Activated CD4-positive, CD25-positive, alpha-beta regulatory T cell treated with anti-CD3 and anti-CD28 coated beads, Interleukin-2, amount 50 U/mL, for 24 hours (primary cell): ENCODE measurements around the gene AKAIN1.

Experiments
- ATAC-seq, 2 donors: fragments of 150-1000 bp; cut with Tn5 transposase; one replicate each; pipeline ENCODE4 v1.10.0; 2021; ENCODE audit warnings: mild to moderate bottlenecking in 1 of 2, moderate library complexity in 1 of 2

AKAIN1 gene, protein sequence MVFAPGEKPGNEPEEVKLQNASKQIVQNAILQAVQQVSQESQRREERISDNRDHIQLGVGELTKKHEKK

GRCh38 chr18:5197032-5197434, at the start of gene AKAIN1:
TSS of gene AKAIN1 (minus strand) at chr18:5197257. CDS start at chr18:5197053, 204 bp downstream.
- ATAC-seq = peak in 1 of 2 donors; percentile 38

DNA sequence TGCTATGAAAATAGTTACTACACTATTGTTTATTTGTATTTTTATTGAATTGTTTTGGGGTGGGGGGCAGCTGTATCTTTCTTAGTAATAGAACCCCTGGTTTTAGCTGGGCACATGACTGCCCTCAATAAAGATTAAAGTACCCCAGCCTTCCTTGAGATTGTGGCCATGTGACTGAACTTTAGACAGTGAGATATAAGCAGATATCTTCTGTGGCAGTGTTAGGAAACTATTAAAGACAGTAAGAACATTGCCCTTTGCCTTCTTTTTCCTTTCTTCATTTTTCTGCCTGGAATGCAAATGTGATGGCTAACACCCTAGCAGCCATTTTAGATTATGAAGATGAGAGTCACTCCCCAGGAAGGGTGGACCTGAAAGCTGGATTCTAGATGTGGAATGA, 47.9 kb upstream of the AKAIN1 start:
- no peak for ATAC-seq

- no peak for ATAC-seq
These were observed 42.4 kb upstream of the AKAIN1 start for GRCh38 chr18:5239447-5239846.

- peak; percentile 52 for ATAC-seq
These were observed 41.4 kb upstream of the AKAIN1 start for GRCh38 chr18:5238371-5238976.

- ATAC-seq = peak; percentile 88 to 93
These were observed 40.8 kb upstream of the AKAIN1 start for GRCh38 chr18:5237723-5238370.

- ATAC-seq = peak; percentile 15 to 28
These were observed 40.1 kb upstream of the AKAIN1 start for GRCh38 chr18:5237083-5237722.

GRCh38 chr18:5214583-5215351, 17.7 kb upstream of the AKAIN1 start:
- peak; percentile 55 to 71 for ATAC-seq

DNA sequence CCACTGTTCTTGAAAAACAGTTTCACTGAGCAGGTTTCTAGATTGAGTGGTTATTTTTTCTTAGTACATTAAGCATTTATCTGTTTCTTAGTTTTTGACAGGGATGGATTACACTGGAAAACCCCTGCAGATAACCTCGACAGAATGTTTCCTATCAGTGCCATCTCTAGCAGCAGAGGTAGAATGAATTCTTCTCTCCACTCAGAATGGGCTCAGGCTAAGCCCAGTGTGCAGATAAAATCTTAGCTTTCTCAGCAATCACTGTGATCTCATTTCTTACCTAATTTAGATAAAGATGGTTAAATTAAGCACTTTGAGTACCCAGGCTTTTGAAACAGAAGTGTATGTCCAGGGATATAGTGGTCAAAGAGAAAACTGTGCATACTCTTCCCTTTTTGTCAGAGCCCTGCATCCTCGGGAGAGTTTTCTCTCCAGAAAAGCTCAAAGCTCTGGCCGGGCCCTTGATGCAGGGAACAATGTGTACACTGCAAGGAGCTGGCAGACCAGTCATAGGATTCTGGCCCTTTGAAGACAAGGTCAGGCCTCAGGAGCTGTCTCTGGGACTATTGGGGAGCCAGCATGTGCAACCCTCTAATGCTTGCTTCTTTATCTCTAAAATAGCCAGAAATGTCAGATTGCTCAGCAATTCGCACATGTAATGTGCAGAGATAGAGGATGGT, 10.6 kb upstream of the AKAIN1 start:
- ATAC-seq = no peak

GRCh38 chr18:5198311-5198710, 1.3 kb upstream of the AKAIN1 start:
- ATAC-seq = no peak

GRCh38 chr18:5197461-5197860, 404 bp upstream of the AKAIN1 start:
- ATAC-seq = no peak

- ATAC-seq = no peak
These were observed 615 bp downstream of the AKAIN1 start for GRCh38 chr18:5196253-5197031.

- no peak for ATAC-seq
These were observed 1.4 kb downstream of the AKAIN1 start for GRCh38 chr18:5195656-5196055.

DNA sequence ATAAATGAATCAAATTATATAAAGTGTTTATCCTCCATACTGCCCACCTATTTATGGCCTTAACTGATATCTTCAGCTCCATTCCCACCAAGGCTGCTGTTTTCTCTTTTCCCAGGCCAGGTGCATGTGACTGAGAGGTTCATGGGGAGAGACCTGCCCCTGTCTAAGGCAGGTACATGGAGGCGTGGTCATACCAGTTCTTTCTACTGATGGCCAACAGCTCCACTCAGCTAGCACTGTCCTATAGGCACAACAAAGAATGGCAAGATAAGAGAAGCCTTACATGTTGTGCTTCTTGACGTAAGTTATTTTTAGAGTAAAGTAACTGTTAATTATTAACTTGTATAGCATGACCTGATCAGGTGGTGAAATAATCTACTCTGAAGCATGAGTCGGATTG, 16.8 kb downstream of the AKAIN1 start:
- ATAC-seq = no peak

DNA sequence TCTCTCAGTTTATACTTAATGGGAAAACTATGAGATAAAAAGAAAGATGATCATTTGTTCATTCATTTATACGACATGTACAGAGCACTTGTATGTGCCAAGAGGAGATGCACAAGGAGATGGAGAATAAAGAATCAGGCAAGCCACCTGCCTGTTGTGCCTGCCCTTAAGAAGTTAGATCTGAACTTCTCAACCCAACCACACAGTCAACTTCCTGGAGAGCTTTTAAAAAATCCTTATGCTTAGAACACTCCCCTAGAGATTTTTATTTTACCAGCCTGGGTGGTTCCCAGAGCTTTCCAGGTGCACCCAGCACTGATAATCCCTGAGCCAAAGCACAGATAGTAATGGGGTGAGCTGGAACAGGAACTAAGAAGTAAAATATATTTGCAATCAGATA, 18.5 kb downstream of the AKAIN1 start:
- no peak for ATAC-seq

GRCh38 chr18:5175378-5175777, 21.7 kb downstream of the AKAIN1 start:
- no peak for ATAC-seq

- ATAC-seq = no peak
These were observed 23.4 kb downstream of the AKAIN1 start for GRCh38 chr18:5173646-5174045.

GRCh38 chr18:5173236-5173635, 23.8 kb downstream of the AKAIN1 start:
- no peak for ATAC-seq

GRCh38 chr18:5167831-5168230, 29.2 kb downstream of the AKAIN1 start:
- no peak for ATAC-seq

DNA sequence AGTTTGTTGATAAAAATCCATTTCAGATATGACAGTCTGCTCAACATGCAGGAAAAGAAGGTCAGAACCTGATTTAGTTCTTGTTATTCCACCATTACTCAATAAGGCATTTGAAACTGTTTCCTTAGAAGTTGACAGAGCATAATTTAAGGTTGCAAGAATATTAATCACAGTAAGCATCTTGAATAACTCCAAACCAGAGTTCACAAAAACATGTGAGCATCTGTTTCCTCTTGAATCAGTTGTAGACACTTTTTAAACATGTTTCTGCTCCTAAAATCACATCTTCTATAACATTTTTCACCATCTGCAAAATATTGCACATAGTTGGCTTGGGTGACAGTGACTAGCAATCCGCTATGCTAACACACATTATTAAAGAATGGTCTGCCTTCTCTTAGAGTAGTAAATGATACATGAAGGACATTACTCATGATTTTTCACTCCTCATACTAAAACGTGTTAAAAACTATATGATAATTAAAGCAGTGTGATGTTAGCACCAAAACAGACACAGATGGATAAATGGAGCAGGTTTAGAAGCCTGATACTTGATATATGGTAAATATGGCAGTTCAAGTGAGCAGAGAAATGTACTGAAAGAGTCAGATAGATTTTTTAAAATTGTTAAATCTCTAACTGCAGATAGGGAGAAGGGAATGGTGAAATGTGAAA, 30.3 kb downstream of the AKAIN1 start:
- no peak for ATAC-seq

GRCh38 chr18:5164903-5165302, 32.2 kb downstream of the AKAIN1 start:
- no peak for ATAC-seq

- ATAC-seq = no peak
These were observed 34.9 kb downstream of the AKAIN1 start for GRCh38 chr18:5162111-5162510.
